Activated naive CD4-positive, alpha-beta T cell treated with anti-CD3 and anti-CD28 coated beads, Interleukin-2, amount 10 ng/mL, durations not matched to agents 7 days and 5 days (primary cell): ENCODE results near the gene ELMO1.

ENCODE experiments used
- CTCF ChIA-PET: fragments of 350-600 bp; sonication (Branson Sonifier 250); formaldehyde crosslinking; loops from one replicate; lab custom pipeline; 2021; ENCODE audit warnings: antibody characterized with exemption; lab: Charles Lee
- DNase-seq: peaks from one replicate; pipeline ENCODE4 v3.0.0-alpha.2; 2020
- H3K27ac Mint-ChIP-seq: one replicate; pipeline ENCODE4 v1.8.0; 2021; ENCODE audit warnings: mild to moderate bottlenecking, moderate library complexity, mixed read lengths
- H3K27me3 Mint-ChIP-seq: one replicate; pipeline ENCODE4 v1.8.0; 2021; ENCODE audit warnings: mild to moderate bottlenecking, mixed read lengths
- H3K36me3 Mint-ChIP-seq: one replicate; pipeline ENCODE4 v1.8.0; 2021; ENCODE audit warnings: mixed read lengths
- H3K4me1 Mint-ChIP-seq: one replicate; pipeline ENCODE4 v1.8.0; 2021; ENCODE audit warnings: mixed read lengths
- H3K4me3 Mint-ChIP-seq: one replicate; pipeline ENCODE4 v1.8.0; 2021; ENCODE audit warnings: mild to moderate bottlenecking, moderate library complexity, mixed read lengths
- H3K9me3 Mint-ChIP-seq: one replicate; pipeline ENCODE4 v1.8.0; 2021; ENCODE audit warnings: mixed read lengths

The ELMO1 gene

GRCh38 chr7:37448636-37449361 lies at the start of gene ELMO1:
TSS of gene ELMO1 (minus strand) at chr7:37448864. CDS start at chr7:37342690, 106,174 bp downstream.
- Mint-ChIP-seq H3K4me1 (peaks cover 63% of the 10 kb centered on the region), H3K4me3 (peak within 1 kb of the TSS; percentile 88), H3K36me3 (peaks cover 26% of the 10 kb centered on the region), H3K9me3 (peaks cover 3% of the 10 kb centered on the region), H3K27ac (peak within 1 kb of the TSS; percentile 95), H3K27me3 (peaks cover 19% of the 10 kb centered on the region)
- peak; percentile 89 for DNase-seq
- CTCF ChIA-PET, result interaction anchor here (0.8 to 7.0 kb wide), 13 partner anchors 31 to 240 kb away, joined by 3 to 58 read pairs (median 5); no protein-coding TSS in a partner anchor

- Mint-ChIP-seq H3K4me3 (no peak overlapping the region), H3K27me3 (peaks cover 7% of the 10 kb centered on the region), H3K9me3 (no peaks in the 10 kb centered on the region), H3K27ac (no peak overlapping the region), H3K36me3 (no peaks in the 10 kb centered on the region), H3K4me1 (peaks cover 8% of the 10 kb centered on the region)
- CTCF ChIA-PET, result interaction anchor here (1.2 to 3.2 kb wide), 4 partner anchors 10 to 213 kb away, joined by 3 to 17 read pairs (median 5); no protein-coding TSS in a partner anchor
- no peak for DNase-seq
Observed at GRCh38 chr7:37497576-37497975, 48.9 kb upstream of the ELMO1 start.

- Mint-ChIP-seq H3K9me3 (no peaks in the 10 kb centered on the region), H3K27ac (no peak overlapping the region), H3K36me3 (no peaks in the 10 kb centered on the region), H3K27me3 (no peaks in the 10 kb centered on the region), H3K4me1 (peaks cover 8% of the 10 kb centered on the region), H3K4me3 (no peak overlapping the region)
- DNase-seq, result no peak
- CTCF ChIA-PET, result interaction anchor here (0.7 to 3.2 kb wide), 17 partner anchors 8 to 295 kb away, joined by 3 to 17 read pairs (median 4); partner anchors contain the start of gene ELMO1
Observed at GRCh38 chr7:37495574-37496184, 47.0 kb upstream of the ELMO1 start.

GRCh38 chr7:37494926-37495325 lies 46.3 kb upstream of the ELMO1 start:
- no peaks in the 10 kb centered on the region for H3K27me3 Mint-ChIP-seq
- no peak for DNase-seq
- no peak overlapping the region for H3K4me3 Mint-ChIP-seq
- H3K27ac Mint-ChIP-seq, result no peak overlapping the region
- H3K9me3 Mint-ChIP-seq, result no peaks in the 10 kb centered on the region
- no peaks in the 10 kb centered on the region for H3K36me3 Mint-ChIP-seq
- H3K4me1 Mint-ChIP-seq, result peaks cover 8% of the 10 kb centered on the region
- CTCF ChIA-PET, result interaction anchor here (0.7 to 3.2 kb wide), 14 partner anchors 9 to 294 kb away, joined by 3 to 17 read pairs (median 6); partner anchors contain the start of gene ELMO1

- Mint-ChIP-seq H3K27me3 (no peaks in the 10 kb centered on the region), H3K4me3 (no peak overlapping the region), H3K36me3 (no peaks in the 10 kb centered on the region), H3K4me1 (peaks cover 8% of the 10 kb centered on the region), H3K9me3 (no peaks in the 10 kb centered on the region), H3K27ac (no peak overlapping the region)
- CTCF ChIA-PET, result interaction anchor here (0.6 to 2.1 kb wide), 3 partner anchors 8 to 1003 kb away, joined by 3 to 7 read pairs (median 6); no protein-coding TSS in a partner anchor
- DNase-seq, result no peak
Observed at GRCh38 chr7:37493810-37494209, 45.1 kb upstream of the ELMO1 start.

GRCh38 chr7:37493123-37493522 lies 44.5 kb upstream of the ELMO1 start:
- Mint-ChIP-seq H3K4me3 (no peak overlapping the region), H3K27ac (no peak overlapping the region), H3K9me3 (peaks cover 4% of the 10 kb centered on the region), H3K36me3 (peaks cover 4% of the 10 kb centered on the region), H3K27me3 (no peaks in the 10 kb centered on the region), H3K4me1 (peaks cover 12% of the 10 kb centered on the region)
- CTCF ChIA-PET, result interaction anchor here (0.6 to 1.2 kb wide), 2 partner anchors 258 to 1002 kb away, joined by 3 to 6 read pairs; no protein-coding TSS in a partner anchor
- no peak for DNase-seq

- CTCF ChIA-PET, result no interaction called here
- DNase-seq, result no peak
- H3K9me3 Mint-ChIP-seq, result peaks cover 8% of the 10 kb centered on the region
- peaks cover 13% of the 10 kb centered on the region for H3K4me1 Mint-ChIP-seq
- H3K36me3 Mint-ChIP-seq, result peaks cover 5% of the 10 kb centered on the region
- H3K4me3 Mint-ChIP-seq, result no peak overlapping the region
- H3K27ac Mint-ChIP-seq, result no peak overlapping the region
- H3K27me3 Mint-ChIP-seq, result no peaks in the 10 kb centered on the region
Observed at GRCh38 chr7:37491919-37492694, 43.4 kb upstream of the ELMO1 start.

GRCh38 chr7:37489703-37490102 lies 41.0 kb upstream of the ELMO1 start:
- DNase-seq, result no peak
- Mint-ChIP-seq H3K27ac (no peak overlapping the region), H3K9me3 (peaks cover 10% of the 10 kb centered on the region), H3K27me3 (no peaks in the 10 kb centered on the region), H3K4me1 (peaks cover 6% of the 10 kb centered on the region), H3K36me3 (peaks cover 5% of the 10 kb centered on the region), H3K4me3 (no peak overlapping the region)
- CTCF ChIA-PET, result no interaction called here

GRCh38 chr7:37488163-37488764 lies 39.6 kb upstream of the ELMO1 start:
- CTCF ChIA-PET, result interaction anchor here (1.0 kb wide), 1 partner anchor 8 kb away, joined by 4 read pairs; no protein-coding TSS in a partner anchor
- no peak overlapping the region for H3K4me3 Mint-ChIP-seq
- peaks cover 5% of the 10 kb centered on the region for H3K36me3 Mint-ChIP-seq
- no peaks in the 10 kb centered on the region for H3K27me3 Mint-ChIP-seq
- peaks cover 5% of the 10 kb centered on the region for H3K4me1 Mint-ChIP-seq
- peak overlapping the region; percentile 5 for H3K27ac Mint-ChIP-seq
- DNase-seq, result no peak
- H3K9me3 Mint-ChIP-seq, result peaks cover 10% of the 10 kb centered on the region

GRCh38 chr7:37484426-37485073 lies 35.9 kb upstream of the ELMO1 start:
- CTCF ChIA-PET, result interaction anchor here (2.0 kb wide), 1 partner anchor 10 kb away, joined by 7 read pairs; no protein-coding TSS in a partner anchor
- Mint-ChIP-seq H3K27ac (no peak overlapping the region), H3K4me1 (peaks cover 5% of the 10 kb centered on the region), H3K4me3 (no peak overlapping the region), H3K27me3 (peaks cover 4% of the 10 kb centered on the region), H3K9me3 (peaks cover 10% of the 10 kb centered on the region), H3K36me3 (peaks cover 5% of the 10 kb centered on the region)
- no peak for DNase-seq

GRCh38 chr7:37483627-37484026 lies 35.0 kb upstream of the ELMO1 start:
- no peak for DNase-seq
- Mint-ChIP-seq H3K27ac (no peak overlapping the region), H3K4me3 (no peak overlapping the region), H3K36me3 (peaks cover 5% of the 10 kb centered on the region), H3K4me1 (peaks cover 5% of the 10 kb centered on the region), H3K27me3 (peaks cover 4% of the 10 kb centered on the region), H3K9me3 (peaks cover 10% of the 10 kb centered on the region)
- CTCF ChIA-PET, result no interaction called here

- no peaks in the 10 kb centered on the region for H3K4me1 Mint-ChIP-seq
- CTCF ChIA-PET, result no interaction called here
- no peak for DNase-seq
- no peak overlapping the region for H3K4me3 Mint-ChIP-seq
- H3K9me3 Mint-ChIP-seq, result peaks cover 4% of the 10 kb centered on the region
- H3K27ac Mint-ChIP-seq, result no peak overlapping the region
- peaks cover 4% of the 10 kb centered on the region for H3K27me3 Mint-ChIP-seq
- H3K36me3 Mint-ChIP-seq, result no peaks in the 10 kb centered on the region
Observed at GRCh38 chr7:37482953-37483352, 34.3 kb upstream of the ELMO1 start.

GRCh38 chr7:37482505-37482904 lies 33.8 kb upstream of the ELMO1 start:
- Mint-ChIP-seq H3K36me3 (no peaks in the 10 kb centered on the region), H3K9me3 (peaks cover 4% of the 10 kb centered on the region), H3K4me1 (no peaks in the 10 kb centered on the region), H3K27me3 (peaks cover 4% of the 10 kb centered on the region), H3K27ac (no peak overlapping the region), H3K4me3 (no peak overlapping the region)
- DNase-seq, result no peak
- CTCF ChIA-PET, result no interaction called here
